GM21737 (cell line): Measurements from ENCODE around the gene DNAI2.

Source experiments
- ATAC-seq: cut with Tn5 transposase; IDR thresholded peaks from one replicate; pipeline ENCODE4 v1.9.1; 2021; ENCODE audit warnings: mild to moderate bottlenecking, moderate library complexity; ENCODE audit not compliant: unreplicated experiment

Gene DNAI2

DNA sequence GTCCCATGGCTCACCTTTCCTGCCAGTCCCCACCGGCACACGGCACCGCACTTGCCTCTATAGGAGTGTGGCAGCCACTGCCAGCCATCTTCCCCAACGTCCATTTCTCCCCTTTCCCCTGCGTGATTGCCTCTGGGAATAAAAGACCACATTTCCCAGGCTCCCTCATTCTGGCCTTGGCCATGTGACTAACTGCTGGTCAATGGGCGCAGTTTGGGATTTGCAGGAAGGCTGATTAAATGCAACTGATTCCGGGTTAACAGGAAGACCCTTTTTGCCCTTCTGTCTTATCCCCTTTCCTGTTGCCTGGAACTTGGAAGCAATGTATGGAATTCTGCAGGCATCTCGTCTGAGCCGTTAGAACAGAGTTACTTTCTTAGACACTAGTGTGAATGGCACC, 84.7 kb downstream of the DNAI2 start:
- ATAC-seq: no peak

DNA sequence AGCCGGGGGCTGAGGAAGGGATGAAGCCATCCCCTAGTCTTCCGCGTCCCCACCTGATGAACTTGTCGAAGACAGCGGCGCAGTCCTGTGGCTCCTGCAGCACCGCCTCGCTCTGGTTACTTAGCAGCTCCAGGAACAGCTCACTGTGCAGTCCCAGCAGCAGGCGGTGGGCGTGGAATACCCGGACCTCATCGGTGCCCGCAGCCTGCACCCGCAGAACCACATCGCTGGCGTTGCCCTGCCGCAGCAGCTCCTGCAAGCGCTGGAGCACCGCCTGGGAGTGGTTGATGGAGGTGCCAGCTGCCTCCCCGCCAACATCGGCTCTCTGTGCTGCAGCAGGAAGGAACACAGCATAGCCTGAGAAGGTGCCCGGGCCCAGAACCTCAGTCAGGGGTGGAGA, 85.9 kb downstream of the DNAI2 start:
- ATAC-seq: no peak

- ATAC-seq: no peak
Measured at GRCh38 chr17:74360899-74361229, 86.8 kb downstream of the DNAI2 start.

DNA sequence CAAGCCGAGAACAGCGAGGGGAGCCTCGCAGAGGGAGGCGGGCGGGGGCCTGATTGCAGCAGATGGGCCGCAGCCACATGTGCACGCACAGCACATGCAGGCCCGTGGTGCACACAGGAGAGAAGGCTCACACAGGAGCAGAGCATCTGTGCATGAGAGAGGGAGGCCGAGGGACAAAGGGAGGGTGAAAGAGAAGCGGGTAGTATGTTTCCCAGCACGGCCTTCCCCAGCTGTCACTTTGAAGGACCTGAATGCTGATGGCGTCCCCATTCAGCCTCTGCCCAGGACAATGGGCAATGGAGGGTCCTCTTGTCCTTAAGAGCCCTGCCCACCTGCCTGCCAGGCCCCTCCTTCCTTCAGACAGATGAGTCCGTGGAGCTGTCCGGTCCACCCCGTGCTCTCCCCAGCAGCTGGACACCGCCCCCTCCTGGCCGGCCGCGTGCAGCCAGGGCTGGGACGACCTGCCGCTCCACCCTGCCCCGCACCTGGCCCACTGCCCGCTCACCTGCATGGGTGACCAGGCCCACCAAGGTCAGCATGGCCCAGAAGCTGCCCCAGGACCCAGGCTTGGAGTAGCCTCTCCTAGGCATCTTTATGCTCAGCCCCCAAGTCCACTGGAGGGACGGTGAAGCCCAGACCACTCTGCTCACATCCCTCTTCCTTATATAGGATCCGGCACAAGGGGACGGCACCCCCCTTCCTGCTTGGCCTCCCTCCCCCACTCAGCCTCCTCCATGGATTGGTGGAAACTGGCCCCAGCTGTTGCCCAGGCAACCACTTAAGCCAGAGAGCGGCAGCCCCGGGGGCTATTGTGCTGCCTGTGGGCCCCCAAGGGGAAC, 87.4 kb downstream of the DNAI2 start, which contains the start of gene BTBD17:
TSS of gene BTBD17 (minus strand) at position 639 of the 839 bp plus-strand sequence. CDS start at position 590, 49 bp downstream.
- ATAC-seq: no peak

- ATAC-seq: no peak
Measured at GRCh38 chr17:74362069-74362405, 88.0 kb downstream of the DNAI2 start.

DNA sequence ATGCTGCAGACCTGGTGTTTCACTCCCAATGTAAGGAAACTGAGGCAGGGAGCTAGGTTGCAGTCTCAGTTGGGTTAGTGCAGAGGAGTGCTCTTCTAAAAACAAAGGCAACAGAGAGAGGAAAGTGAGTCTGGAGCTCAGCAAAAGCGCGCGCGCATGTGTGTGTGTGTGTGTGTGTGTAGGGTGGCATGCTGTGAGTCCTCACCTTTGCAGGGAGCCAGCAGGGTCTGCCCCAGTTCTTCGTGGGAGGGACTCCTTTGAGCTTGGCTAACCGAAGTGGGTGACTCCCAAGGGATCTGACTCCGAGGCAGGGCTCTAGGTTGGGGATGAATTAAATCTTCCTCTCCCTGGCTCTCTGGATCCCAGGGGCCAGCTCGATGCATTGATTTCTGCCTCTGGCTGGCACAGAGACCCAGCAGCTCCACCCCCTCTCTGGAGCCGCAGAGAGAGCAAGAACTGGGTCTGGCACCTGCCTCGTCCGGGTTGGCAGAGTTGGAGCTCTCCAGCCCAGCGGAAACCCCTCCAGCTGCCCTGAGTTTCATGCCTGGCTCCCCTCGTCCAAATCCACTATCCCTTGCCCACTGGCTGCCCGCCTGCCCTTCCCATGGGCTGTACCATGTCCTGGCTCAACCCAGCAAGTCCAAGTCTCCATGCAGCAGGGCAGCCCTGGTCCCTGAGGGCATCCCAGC, 88.9 kb downstream of the DNAI2 start:
- ATAC-seq: no peak
